B cell (primary cell): Measurements from ENCODE around the gene MAP3K14. TPM values are rescaled to one million over a fixed set of nuclear protein-coding genes. Genes with fewer than 3 reads are reported as not detected.

Experiments
- ATAC-seq: fragments of 200-7000 bp; cut with Tn5 transposase; one replicate; pipeline ENCODE4 v1.10.0; 2021; ENCODE audit warnings: low read depth, mild to moderate bottlenecking, moderate number of reproducible peaks, moderate library complexity
- CTCF ChIA-PET: fragments of 350-600 bp; sonication (Branson Sonifier 250); formaldehyde crosslinking; loops from one replicate; lab custom pipeline; 2021; ENCODE audit warnings: antibody characterized with exemption, inconsistent platforms; lab: Charles Lee
- POLR2A ChIA-PET: fragments of 350-600 bp; sonication (Branson Sonifier 250); formaldehyde crosslinking; loops from one replicate; lab custom pipeline; 2021; ENCODE audit warnings: antibody characterized with exemption; lab: Charles Lee
- DNase-seq: peaks from one replicate; pipeline ENCODE4 v3.0.0; 2013
- H2AFZ ChIP-seq: 2 replicates; pipeline ENCODE4 v1.6.1; 2012; ENCODE audit warnings: mild to moderate bottlenecking, low read depth, low read length; ENCODE audit not compliant: insufficient read depth, poor library complexity, severe bottlenecking
- H3K27ac ChIP-seq, 2 donors: 1 replicate in 1 of 2; 2 replicates in 1 of 2; pipeline ENCODE4 v1.5.1; 2012 to 2013; ENCODE audit warnings: low read length in 2 of 2, mild to moderate bottlenecking in 2 of 2, moderate library complexity in 1 of 2
- H3K27me3 ChIP-seq, 4 experiments: fragments of 200-600 bp in 1 of 4; sonication (generic) in 1 of 4; replicated peaks in 1 of 4; 1 replicate in 2 of 4; 2 replicates in 2 of 4; pipeline versions ENCODE4 v1.6.1 to v1.7.0; 2013 to 2016; ENCODE audit warnings: low read length in 3 of 4, mild to moderate bottlenecking in 2 of 4, mixed read lengths in 1 of 4, moderate library complexity in 1 of 4; ENCODE audit not compliant: insufficient read depth in 4 of 4, control insufficient read depth in 3 of 4; ENCODE audit errors: control extremely low read depth in 1 of 4
- H3K36me3 ChIP-seq, 2 experiments: replicated peaks in 1 of 2; 1 replicate in 1 of 2; 2 replicates in 1 of 2; pipeline versions ENCODE4 v1.6.1 to v1.7.1; 2013; ENCODE audit warnings: low read length in 1 of 2; ENCODE audit not compliant: insufficient read depth in 2 of 2, control insufficient read depth in 1 of 2; ENCODE audit errors: control extremely low read depth in 1 of 2, extremely low read depth in 1 of 2
- H3K4me1 ChIP-seq, 2 donors: fragments of 200-600 bp in 1 of 2; sonication (generic) in 1 of 2; 1 replicate in 1 of 2; 2 replicates in 1 of 2; pipeline versions ENCODE4 v1.5.1 to v1.6.1; 2013 to 2017; ENCODE audit warnings: low read length in 2 of 2; ENCODE audit not compliant: control insufficient read depth in 2 of 2, insufficient read depth in 2 of 2
- H3K4me2 ChIP-seq: replicated peaks from 2 replicates; pipeline ENCODE3; 2012; ENCODE audit warnings: mild to moderate bottlenecking, low read depth, low read length; ENCODE audit not compliant: poor library complexity, severe bottlenecking
- H3K4me3 ChIP-seq, 5 experiments: fragments of 200-600 bp in 1 of 5; sonication (generic) in 1 of 5; 1 replicate in 3 of 5; 2 replicates in 2 of 5; pipeline versions ENCODE4 v1.5.1 to v1.7.0; 2011 to 2016; ENCODE audit warnings: low read length in 4 of 5, mild to moderate bottlenecking in 4 of 5, low read depth in 2 of 5, control low read depth in 1 of 5, moderate library complexity in 1 of 5; ENCODE audit not compliant: insufficient read depth in 1 of 5; ENCODE audit errors: control extremely low read depth in 1 of 5, extremely low read depth in 1 of 5
- H3K79me2 ChIP-seq: fragments of 200-600 bp; sonication (generic); one replicate; pipeline ENCODE4 v1.6.0; 2016; ENCODE audit warnings: low read length; ENCODE audit not compliant: control insufficient read depth, insufficient read depth
- H3K9ac ChIP-seq: fragments of 200-600 bp; sonication (generic); 2 replicates; pipeline ENCODE4 v1.6.1; 2017; ENCODE audit warnings: mild to moderate bottlenecking, low read length, moderate library complexity
- H3K9me3 ChIP-seq, 3 donors: one replicate each; pipeline versions ENCODE4 v1.6.1 to v1.7.1; 2013; ENCODE audit warnings: low read length in 2 of 3; ENCODE audit not compliant: control insufficient read depth in 2 of 3, insufficient read depth in 1 of 3; ENCODE audit errors: control extremely low read depth in 1 of 3
- H4K20me1 ChIP-seq: 2 replicates; pipeline ENCODE4 v1.6.0; 2012; ENCODE audit warnings: mild to moderate bottlenecking, low read length; ENCODE audit not compliant: insufficient read depth, control insufficient read depth, poor library complexity, severe bottlenecking
- H3K27ac Mint-ChIP-seq: one replicate; pipeline ENCODE4 v1.8.0; 2021; ENCODE audit warnings: mixed read lengths
- H3K27me3 Mint-ChIP-seq: one replicate; pipeline ENCODE4 v1.8.0; 2021; ENCODE audit warnings: mixed read lengths
- H3K4me1 Mint-ChIP-seq: one replicate; pipeline ENCODE4 v1.8.0; 2021; ENCODE audit warnings: mixed read lengths
- H3K4me3 Mint-ChIP-seq: one replicate; pipeline ENCODE4 v1.8.0; 2021; ENCODE audit warnings: mixed read lengths
- H3K9me3 Mint-ChIP-seq: one replicate; pipeline ENCODE4 v1.8.0; 2022; ENCODE audit warnings: mixed read lengths; ENCODE audit not compliant: insufficient read depth
- CTCF ChIP-seq: fragments of 200-600 bp; IDR thresholded peaks from one replicate; pipeline ENCODE4 v1.8.0; 2022; ENCODE audit warnings: antibody characterized with exemption, mild to moderate bottlenecking
- EZH2 ChIP-seq: IDR thresholded peaks from 2 replicates; pipeline ENCODE4 v1.6.1; 2012; ENCODE audit warnings: borderline replicate concordance, low read depth, mild to moderate bottlenecking, moderate library complexity, low read length; ENCODE audit not compliant: insufficient read depth, poor library complexity, severe bottlenecking
- WGBS: methylation state at CpG from one replicate; pipeline ENCODE4 v1.1.5; 2013; ENCODE audit warnings: missing lambda C conversion rate; ENCODE audit not compliant: insufficient coverage; 5-methylcytosine and 5-hydroxymethylcytosine counted together
- intact Hi-C: fragments of 100-400 bp; cut with micrococcal nuclease; formaldehyde crosslinking; loops from one replicate; pipeline ENCODE4 v1.10.0; 2022
- polyA plus RNA-seq: library from polyadenylated mRNA; depleted of rRNA; stranded (reverse); fragments of >200 nt; gene quantifications from 2 replicates; pipeline ENCODE4 v1.2.3, GENCODE V29; 2012
- total RNA-seq, 2 donors: library from RNA; stranded (reverse); fragments of 120-200 nt in 1 of 2; gene quantifications; 1 replicate in 1 of 2; 2 replicates in 1 of 2; pipeline versions ENCODE4 v1.2.3 to v1.2.4, GENCODE V29; 2013 to 2022

MAP3K14 gene
- total and polyA plus RNA-seq, 2 donors (not counting 1 experiment from before 2014, with no cell fraction given) = 66.1 to 84.1 TPM

- Mint-ChIP-seq H3K27me3 (no peaks in the 10 kb centered on the region), H3K4me3 (no peak overlapping the region), H3K9me3 (no peaks in the 10 kb centered on the region), H3K27ac (no peak overlapping the region), H3K4me1 (peaks cover 8% of the 10 kb centered on the region)
- ChIA-PET POLR2A (interaction anchor here (0.7 to 1.6 kb wide), 2 partner anchors 10 to 77 kb away, joined by 3 to 4 read pairs; partner anchors contain the start of gene MAP3K14), CTCF (interaction anchor here (0.7 to 1.8 kb wide), 6 partner anchors 31 to 129 kb away, joined by 3 to 9 read pairs (median 4); no protein-coding TSS in a partner anchor)
- Histone ChIP-seq H2AFZ (no peak overlapping the region), H4K20me1 (no peaks in the 10 kb centered on the region), H3K27me3 (no peaks in the 10 kb centered on the region), H3K27ac (no peak overlapping the region), H3K9me3 (no peaks in the 10 kb centered on the region), H3K4me1 (no peaks in the 10 kb centered on the region), H3K4me2 (no peak overlapping the region), H3K9ac (no peak overlapping the region), H3K4me3 (no peak overlapping the region), H3K79me2 (no peaks in the 10 kb centered on the region), H3K36me3 (no peaks in the 10 kb centered on the region)
- 75% methylated on average over 1 of the region's 7 CpGs for WGBS
- DNase-seq (no peak), ATAC-seq (no peak)
- intact Hi-C loops = no loop called here
- no peak for TF ChIP-seq EZH2
- no peak for TF ChIP-seq CTCF
Observed at GRCh38 chr17:45326626-45327025, 9.8 kb upstream of the MAP3K14 start.

GRCh38 chr17:45325810-45326209, 9.0 kb upstream of the MAP3K14 start:
- H2AFZ ChIP-seq = no peak overlapping the region
- no peak overlapping the region for H3K27ac Mint-ChIP-seq
- no peak for ATAC-seq
- no peaks in the 10 kb centered on the region for H3K9me3 Mint-ChIP-seq
- H3K27me3 ChIP-seq = no peaks in the 10 kb centered on the region
- H3K9me3 ChIP-seq = no peaks in the 10 kb centered on the region
- no peaks in the 10 kb centered on the region for H4K20me1 ChIP-seq
- H3K4me3 ChIP-seq = no peak overlapping the region
- no peak overlapping the region for H3K9ac ChIP-seq
- H3K4me3 Mint-ChIP-seq = no peak overlapping the region
- CTCF ChIA-PET = interaction anchor here (0.7 to 1.9 kb wide), 5 partner anchors 32 to 128 kb away, joined by 3 to 5 read pairs (median 4); no protein-coding TSS in a partner anchor
- intact Hi-C loops = no loop called here
- POLR2A ChIA-PET = interaction anchor here (1.6 kb wide), 1 partner anchor 9 kb away, joined by 4 read pairs; the partner anchor contains the start of gene MAP3K14
- WGBS = 93% methylated on average over 4 of the region's 4 CpGs
- TF ChIP-seq EZH2 (no peak), CTCF (no peak)
- H3K4me2 ChIP-seq = no peak overlapping the region
- no peak overlapping the region for H3K27ac ChIP-seq
- peaks cover under 1% of the 10 kb centered on the region for H3K79me2 ChIP-seq
- no peaks in the 10 kb centered on the region for H3K4me1 ChIP-seq
- no peaks in the 10 kb centered on the region for H3K36me3 ChIP-seq
- H3K27me3 Mint-ChIP-seq = no peaks in the 10 kb centered on the region
- peaks cover 8% of the 10 kb centered on the region for H3K4me1 Mint-ChIP-seq
- no peak for DNase-seq
